ENCODE results near the gene SLC35E1. TPM values are rescaled to one million over a fixed set of nuclear protein-coding genes. Genes with fewer than 3 reads are reported as not detected.

The SLC35E1 gene
- total RNA-seq, 1 donor from 2014 or later = 47.3 TPM

DNA sequence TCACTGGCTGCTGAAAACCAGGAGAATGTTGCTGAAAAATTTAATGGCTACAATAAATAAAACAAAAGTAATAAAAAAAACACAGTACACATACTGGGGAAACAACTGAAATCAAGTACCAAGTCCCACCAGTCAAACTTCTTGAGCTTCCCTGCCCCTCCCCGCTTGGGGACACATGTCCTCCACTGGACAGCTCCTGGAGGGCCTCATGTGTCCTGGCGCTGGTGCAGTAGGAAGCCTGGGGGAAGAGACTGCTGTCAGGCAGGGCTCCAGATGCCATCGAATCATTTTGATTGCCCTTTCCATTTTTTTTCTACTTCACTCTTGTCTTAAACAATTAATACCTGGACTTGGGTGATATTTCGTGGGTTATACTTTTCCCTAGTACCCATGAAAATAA lies 26.6 kb upstream of the SLC35E1 start:
- DNase-seq = no peak
- no peaks in the 10 kb centered on the region for H3K9me3 ChIP-seq
- H3K36me3 ChIP-seq = no peaks in the 10 kb centered on the region
- H3K27ac ChIP-seq = no peak overlapping the region
- H3K4me1 ChIP-seq = peaks cover 29% of the 10 kb centered on the region
- no peaks in the 10 kb centered on the region for H3K27me3 ChIP-seq (ENCODE audit: low read depth)
- TF ChIP-seq, protein P1, sequence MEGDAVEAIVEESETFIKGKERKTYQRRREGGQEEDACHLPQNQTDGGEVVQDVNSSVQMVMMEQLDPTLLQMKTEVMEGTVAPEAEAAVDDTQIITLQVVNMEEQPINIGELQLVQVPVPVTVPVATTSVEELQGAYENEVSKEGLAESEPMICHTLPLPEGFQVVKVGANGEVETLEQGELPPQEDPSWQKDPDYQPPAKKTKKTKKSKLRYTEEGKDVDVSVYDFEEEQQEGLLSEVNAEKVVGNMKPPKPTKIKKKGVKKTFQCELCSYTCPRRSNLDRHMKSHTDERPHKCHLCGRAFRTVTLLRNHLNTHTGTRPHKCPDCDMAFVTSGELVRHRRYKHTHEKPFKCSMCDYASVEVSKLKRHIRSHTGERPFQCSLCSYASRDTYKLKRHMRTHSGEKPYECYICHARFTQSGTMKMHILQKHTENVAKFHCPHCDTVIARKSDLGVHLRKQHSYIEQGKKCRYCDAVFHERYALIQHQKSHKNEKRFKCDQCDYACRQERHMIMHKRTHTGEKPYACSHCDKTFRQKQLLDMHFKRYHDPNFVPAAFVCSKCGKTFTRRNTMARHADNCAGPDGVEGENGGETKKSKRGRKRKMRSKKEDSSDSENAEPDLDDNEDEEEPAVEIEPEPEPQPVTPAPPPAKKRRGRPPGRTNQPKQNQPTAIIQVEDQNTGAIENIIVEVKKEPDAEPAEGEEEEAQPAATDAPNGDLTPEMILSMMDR (IDR thresholded peaks at IDR 0.05) = no peak
- intact Hi-C loops (cut with DNase I) = no loop called here
- no peak for ATAC-seq
- H3K4me3 ChIP-seq = no peak overlapping the region

- no peak for DNase-seq
- H3K27me3 ChIP-seq (ENCODE audit: low read depth) = no peaks in the 10 kb centered on the region
- intact Hi-C loops (cut with DNase I) = no loop called here
- H3K4me1 ChIP-seq = peaks cover 54% of the 10 kb centered on the region
- TF ChIP-seq, protein P1 (IDR thresholded peaks at IDR 0.05) = no peak
- ATAC-seq = no peak
- H3K36me3 ChIP-seq = no peaks in the 10 kb centered on the region
- no peak overlapping the region for H3K4me3 ChIP-seq
- no peak overlapping the region for H3K27ac ChIP-seq
- H3K9me3 ChIP-seq = no peaks in the 10 kb centered on the region
These were observed 24.2 kb upstream of the SLC35E1 start for GRCh38 chr19:16596399-16596798.

DNA sequence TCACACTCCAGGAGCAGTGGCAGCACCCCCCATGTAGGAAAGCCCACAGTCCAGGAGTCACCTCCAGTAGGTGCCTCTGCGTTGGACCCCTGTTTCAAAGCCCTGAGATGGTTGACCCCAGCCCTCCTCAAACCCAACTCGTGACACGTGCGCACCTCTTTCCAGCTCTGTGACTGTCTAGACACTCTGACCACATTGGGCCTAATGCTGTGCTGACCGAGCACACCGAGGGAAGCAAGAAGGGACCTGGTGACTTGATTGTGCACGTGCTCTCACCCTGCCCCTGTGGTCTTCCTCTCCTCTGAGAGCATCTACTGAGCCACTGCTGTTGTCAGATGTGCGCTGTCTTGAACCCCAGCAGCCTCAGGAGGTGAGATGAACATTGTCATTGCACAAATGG lies 22.9 kb upstream of the SLC35E1 start:
- peaks cover 57% of the 10 kb centered on the region for H3K4me1 ChIP-seq
- ATAC-seq = no peak
- no peak overlapping the region for H3K27ac ChIP-seq

GRCh38 chr19:16594681-16595091 lies 22.5 kb upstream of the SLC35E1 start:
- Histone ChIP-seq H3K4me3 (no peak overlapping the region), H3K4me1 (peaks cover 61% of the 10 kb centered on the region), H3K27me3 (ENCODE audit: low read depth) (no peaks in the 10 kb centered on the region), H3K36me3 (no peaks in the 10 kb centered on the region), H3K27ac (no peak overlapping the region), H3K9me3 (no peaks in the 10 kb centered on the region)
- DNase-seq (no peak), ATAC-seq (no peak)
- intact Hi-C loops (cut with DNase I) = no loop called here
- TF ChIP-seq, protein P1 (IDR thresholded peaks at IDR 0.05) = no peak

More for the DNA sequence above, 22.9 kb upstream of the SLC35E1 start:
- TF ChIP-seq, protein P1 (IDR thresholded peaks at IDR 0.05) = no peak
- H3K9me3 ChIP-seq = no peaks in the 10 kb centered on the region
- H3K4me3 ChIP-seq = no peak overlapping the region
- no peak for DNase-seq
- H3K36me3 ChIP-seq = no peaks in the 10 kb centered on the region
- intact Hi-C loops (cut with DNase I) = no loop called here
- no peaks in the 10 kb centered on the region for H3K27me3 ChIP-seq (ENCODE audit: low read depth)

DNA sequence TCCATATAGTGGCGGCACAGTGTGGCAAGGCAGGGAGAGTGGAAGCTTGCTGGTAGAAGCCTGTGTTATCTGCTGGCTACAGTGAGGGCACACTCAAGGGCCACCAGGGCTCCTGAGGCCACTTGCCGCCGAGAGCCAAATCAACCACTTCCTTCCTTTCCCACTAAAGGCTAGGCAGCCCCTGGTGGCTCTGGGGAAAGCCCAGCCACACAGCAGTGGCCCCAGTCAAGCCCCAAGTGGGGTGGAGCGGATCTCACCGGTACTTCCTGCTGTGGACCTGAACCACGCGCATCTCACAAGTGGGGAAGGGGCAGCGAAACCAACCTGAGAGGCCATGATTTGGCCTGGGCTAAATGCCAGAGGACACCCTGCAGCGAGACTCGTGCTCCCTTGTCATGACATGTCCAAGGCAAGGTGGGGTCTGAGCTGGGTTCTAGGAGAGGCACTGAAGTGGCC lies 21.9 kb upstream of the SLC35E1 start:
- TF ChIP-seq, protein P1 (IDR thresholded peaks at IDR 0.05) = no peak
- no peak overlapping the region for H3K4me3 ChIP-seq
- no peaks in the 10 kb centered on the region for H3K9me3 ChIP-seq
- no peaks in the 10 kb centered on the region for H3K27me3 ChIP-seq (ENCODE audit: low read depth)
- ATAC-seq (peak; percentile 57 to 61), DNase-seq (no peak)
- H3K27ac ChIP-seq = no peak overlapping the region
- H3K36me3 ChIP-seq = no peaks in the 10 kb centered on the region
- intact Hi-C loops (cut with DNase I) = no loop called here
- peaks cover 66% of the 10 kb centered on the region for H3K4me1 ChIP-seq

DNA sequence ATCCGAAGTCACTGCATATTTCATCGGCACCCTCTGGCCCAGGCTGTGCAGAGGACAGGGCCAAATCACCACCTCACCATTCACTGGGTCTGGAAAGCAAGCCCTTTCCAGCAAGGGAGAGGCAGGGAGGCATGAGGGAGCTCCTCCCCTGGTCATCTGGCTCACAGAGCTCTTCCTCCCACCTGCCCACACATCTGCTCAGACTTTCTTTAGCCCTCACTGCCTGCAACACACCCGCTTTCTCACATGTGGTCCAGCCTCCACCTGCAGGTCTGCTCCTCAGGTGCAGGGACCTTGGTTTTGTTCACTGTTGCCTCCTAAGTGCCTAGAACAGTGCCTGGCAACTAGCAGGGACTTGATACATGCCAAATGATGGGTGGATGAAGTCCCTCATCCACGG lies 21.0 kb upstream of the SLC35E1 start:
- H3K9me3 ChIP-seq = no peaks in the 10 kb centered on the region
- ATAC-seq = no peak
- H3K4me3 ChIP-seq = no peak overlapping the region
- peaks cover 66% of the 10 kb centered on the region for H3K4me1 ChIP-seq
- DNase-seq = no peak
- intact Hi-C loops (cut with DNase I) = no loop called here
- H3K27ac ChIP-seq = no peak overlapping the region
- no peaks in the 10 kb centered on the region for H3K27me3 ChIP-seq (ENCODE audit: low read depth)
- no peaks in the 10 kb centered on the region for H3K36me3 ChIP-seq
- TF ChIP-seq, protein P1 (IDR thresholded peaks at IDR 0.05) = no peak

Data from lower lobe of right lung (tissue), 2 donors.